Skeletal muscle tissue (tissue), 4 donors: ENCODE data around the gene DCLK1. TPM values are rescaled to one million over a fixed set of nuclear protein-coding genes. Genes with fewer than 3 reads are reported as not detected.

Source experiments
- H3K27ac ChIP-seq: one replicate; pipeline ENCODE4 v1.7.0; 2013; ENCODE audit warnings: mild to moderate bottlenecking, low read depth, low read length, inconsistent platforms
- H3K27me3 ChIP-seq, 3 donors: one replicate each; pipeline ENCODE4 v1.7.0; 2013; ENCODE audit warnings: low read length in 3 of 3; ENCODE audit not compliant: control insufficient read depth in 3 of 3, insufficient read depth in 3 of 3
- H3K36me3 ChIP-seq, 3 donors: one replicate each; pipeline ENCODE4 v1.7.0; 2013; ENCODE audit warnings: low read length in 3 of 3; ENCODE audit not compliant: control insufficient read depth in 3 of 3, insufficient read depth in 3 of 3
- H3K4me1 ChIP-seq, 3 donors: one replicate each; pipeline ENCODE4 v1.7.0; 2013; ENCODE audit warnings: low read length in 3 of 3, mild to moderate bottlenecking in 3 of 3; ENCODE audit not compliant: control insufficient read depth in 3 of 3, insufficient read depth in 3 of 3
- H3K4me3 ChIP-seq, 3 donors: one replicate each; pipeline ENCODE4 v1.7.0; 2013; ENCODE audit warnings: low read length in 3 of 3
- H3K9ac ChIP-seq, 3 donors: one replicate each; pipeline ENCODE4 v1.7.0; 2013; ENCODE audit warnings: low read length in 3 of 3, mild to moderate bottlenecking in 3 of 3, moderate library complexity in 2 of 3, low read depth in 1 of 3
- H3K9me3 ChIP-seq, 3 donors: one replicate each; pipeline ENCODE4 v1.7.0; 2013; ENCODE audit warnings: low read length in 3 of 3; ENCODE audit not compliant: control insufficient read depth in 3 of 3
- total RNA-seq: library from RNA; depleted of rRNA; stranded (reverse); fragments of >200 nt; gene quantifications from one replicate; pipeline ENCODE4 v1.2.3, GENCODE V29; 2014
- donor health status: Osteomylitis.

Gene DCLK1
- total RNA-seq = 92.9 TPM

GRCh38 chr13:36131222-36131930 lies at the start of gene DCLK1:
DCLK1 (minus strand) TSS chr13:36131382.
- Histone ChIP-seq H3K27ac (peak within 1 kb of the TSS; percentile 48), H3K36me3 (no peaks in the 10 kb centered on the region), H3K9ac (peak within 1 kb of the TSS; percentile 3 to 47 (median 15)), H3K4me1 (peaks cover 5 to 14% (median 7%) of the 10 kb centered on the region in 3 donors), H3K4me3 (peak within 1 kb of the TSS; percentile 57 to 71 (median 68)), H3K9me3 (no peaks in the 10 kb centered on the region), H3K27me3 (peaks cover 0 to 20% (median 7%) of the 10 kb centered on the region in 3 donors)

GRCh38 chr13:36175621-36176020 lies 44.4 kb upstream of the DCLK1 start:
- no peak overlapping the region for H3K9ac ChIP-seq
- H3K4me1 ChIP-seq = no peaks in the 10 kb centered on the region
- no peaks in the 10 kb centered on the region for H3K36me3 ChIP-seq
- H3K9me3 ChIP-seq = no peaks in the 10 kb centered on the region
- no peaks in the 10 kb centered on the region for H3K27me3 ChIP-seq
- H3K27ac ChIP-seq = no peak overlapping the region
- H3K4me3 ChIP-seq = no peak overlapping the region

GRCh38 chr13:36174923-36175322 lies 43.7 kb upstream of the DCLK1 start:
- Histone ChIP-seq H3K36me3 (no peaks in the 10 kb centered on the region), H3K4me3 (no peak overlapping the region), H3K4me1 (no peaks in the 10 kb centered on the region), H3K9me3 (no peaks in the 10 kb centered on the region), H3K9ac (no peak overlapping the region), H3K27me3 (no peaks in the 10 kb centered on the region), H3K27ac (no peak overlapping the region)

DNA sequence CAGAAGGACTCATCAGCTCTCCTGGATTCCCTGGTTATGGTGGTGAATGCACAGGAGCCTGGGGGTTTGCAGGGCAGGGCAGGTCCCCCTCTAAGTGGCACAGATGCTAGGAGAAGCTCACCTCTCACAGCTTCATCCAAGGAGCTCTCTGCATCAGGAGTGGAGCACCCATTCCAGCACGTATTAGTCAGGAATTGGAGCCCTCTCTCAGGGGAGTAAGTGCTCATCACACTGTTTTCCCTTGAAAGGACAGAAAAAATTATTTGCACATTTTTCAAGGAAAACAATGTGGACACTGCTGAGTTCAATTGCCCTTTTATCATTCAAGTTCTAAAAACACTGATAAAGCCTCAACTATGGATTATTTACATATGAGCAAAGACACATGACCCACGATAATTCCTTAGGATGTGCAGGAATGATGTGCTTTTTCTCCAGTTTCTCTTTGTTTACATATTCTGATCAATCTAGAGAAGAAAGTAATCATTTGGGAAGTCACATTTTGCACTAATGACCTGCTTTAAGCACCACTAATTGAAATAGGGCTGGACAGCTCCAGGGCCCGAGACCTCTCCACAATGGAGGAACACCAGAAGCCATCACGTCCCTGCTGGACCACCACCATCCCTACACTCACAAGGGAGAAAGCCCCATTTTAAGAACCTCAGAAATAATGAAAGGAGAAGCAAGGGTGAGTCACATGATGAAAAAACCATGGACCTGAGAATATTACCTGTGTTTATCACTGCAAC lies 42.6 kb upstream of the DCLK1 start:
- Histone ChIP-seq H3K27ac (no peak overlapping the region), H3K36me3 (no peaks in the 10 kb centered on the region), H3K9me3 (no peaks in the 10 kb centered on the region), H3K27me3 (no peaks in the 10 kb centered on the region), H3K4me3 (no peak overlapping the region), H3K4me1 (no peaks in the 10 kb centered on the region), H3K9ac (no peak overlapping the region)

- Histone ChIP-seq H3K27ac (no peak overlapping the region), H3K9me3 (no peaks in the 10 kb centered on the region), H3K4me1 (peaks cover 0 to 7% (median 3%) of the 10 kb centered on the region in 3 donors), H3K9ac (no peak overlapping the region), H3K27me3 (no peaks in the 10 kb centered on the region), H3K4me3 (no peak overlapping the region), H3K36me3 (no peaks in the 10 kb centered on the region)
These were observed 34.9 kb upstream of the DCLK1 start for GRCh38 chr13:36166046-36166445.

DNA sequence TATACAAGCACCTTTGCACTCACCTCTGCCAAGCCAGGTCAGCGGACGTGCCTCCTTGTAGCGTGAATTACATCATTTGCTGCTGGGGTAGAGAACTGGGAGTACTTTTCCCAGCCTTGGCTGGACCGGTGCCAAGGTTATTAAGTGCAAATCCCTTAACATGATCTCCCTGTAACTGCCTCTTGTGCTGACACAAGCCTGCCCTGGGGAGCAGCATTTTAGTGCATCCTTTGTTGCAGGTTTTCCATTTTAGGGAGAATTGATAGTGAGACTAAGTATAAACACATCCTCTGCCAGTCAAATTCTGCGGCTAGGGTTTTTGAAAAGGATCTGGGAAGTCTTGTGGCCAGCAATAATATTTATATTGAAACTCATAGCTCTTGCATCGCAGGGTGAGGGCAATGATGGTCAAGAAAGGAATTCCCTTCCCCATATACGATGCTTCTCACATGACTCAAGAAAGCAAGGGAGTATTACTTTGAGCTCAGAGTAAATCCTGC lies 32.7 kb upstream of the DCLK1 start:
- no peak overlapping the region for H3K9ac ChIP-seq
- H3K27ac ChIP-seq = no peak overlapping the region
- no peaks in the 10 kb centered on the region for H3K36me3 ChIP-seq
- no peaks in the 10 kb centered on the region for H3K27me3 ChIP-seq
- H3K4me3 ChIP-seq = no peak overlapping the region
- H3K4me1 ChIP-seq = peaks cover 0 to 7% (median 3%) of the 10 kb centered on the region in 3 donors
- no peaks in the 10 kb centered on the region for H3K9me3 ChIP-seq

- H3K27me3 ChIP-seq = no peaks in the 10 kb centered on the region
- H3K27ac ChIP-seq = no peak overlapping the region
- no peak overlapping the region for H3K4me3 ChIP-seq
- H3K9me3 ChIP-seq = no peaks in the 10 kb centered on the region
- H3K36me3 ChIP-seq = no peaks in the 10 kb centered on the region
- H3K4me1 ChIP-seq = peaks cover 0 to 7% (median 3%) of the 10 kb centered on the region in 3 donors
- no peak overlapping the region for H3K9ac ChIP-seq
These were observed 32.1 kb upstream of the DCLK1 start for GRCh38 chr13:36163286-36163685.

DNA sequence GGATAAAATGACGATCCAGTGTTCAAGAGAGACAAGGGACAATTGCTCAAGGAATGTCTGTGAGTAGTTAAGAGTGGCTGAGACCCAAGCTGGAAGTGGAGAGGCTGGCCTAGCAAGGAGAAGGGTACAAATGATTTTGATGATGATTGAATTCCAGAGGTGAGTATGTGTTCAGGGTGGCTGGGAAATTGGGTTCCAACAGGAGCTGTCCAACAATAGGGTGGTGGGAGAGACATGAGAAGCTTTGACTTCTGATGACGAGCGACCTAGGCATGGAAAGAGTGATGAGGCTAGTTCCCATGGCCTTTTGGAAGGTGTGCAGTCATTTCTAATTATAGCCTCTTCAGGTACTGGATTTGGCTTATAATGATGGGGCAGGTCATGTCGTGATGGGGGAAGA lies 29.1 kb upstream of the DCLK1 start:
- H3K27me3 ChIP-seq = no peaks in the 10 kb centered on the region
- H3K4me3 ChIP-seq = no peak overlapping the region

DNA sequence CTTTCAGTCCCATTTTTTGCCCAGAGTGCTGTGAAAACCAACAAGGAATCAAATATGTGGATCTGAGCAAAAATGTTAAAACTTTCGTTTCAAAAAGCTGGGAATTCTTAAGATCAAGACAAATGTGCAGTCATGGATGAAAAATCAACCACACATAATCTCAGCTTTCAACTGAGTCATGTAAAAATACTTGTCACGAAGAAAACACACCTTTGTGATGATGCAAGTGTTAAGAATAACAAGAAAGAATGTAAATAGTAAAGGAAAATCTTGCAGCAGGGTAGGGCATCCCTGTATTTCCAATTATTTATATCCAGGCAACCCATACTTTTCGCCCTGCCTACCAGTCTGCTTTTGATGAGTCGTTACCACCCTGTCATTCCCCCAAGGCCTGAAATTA lies 27.4 kb upstream of the DCLK1 start:
- Histone ChIP-seq H3K27me3 (no peaks in the 10 kb centered on the region), H3K9me3 (no peaks in the 10 kb centered on the region), H3K4me3 (no peak overlapping the region), H3K9ac (no peak overlapping the region), H3K4me1 (peaks cover 1 to 5% (median 3%) of the 10 kb centered on the region in 3 donors), H3K27ac (no peak overlapping the region), H3K36me3 (no peaks in the 10 kb centered on the region)

More for the DNA sequence above, 29.1 kb upstream of the DCLK1 start:
- no peaks in the 10 kb centered on the region for H3K36me3 ChIP-seq
- H3K4me1 ChIP-seq = peaks cover 0 to 7% (median 3%) of the 10 kb centered on the region in 3 donors
- no peak overlapping the region for H3K27ac ChIP-seq
- H3K9ac ChIP-seq = no peak overlapping the region
- no peaks in the 10 kb centered on the region for H3K9me3 ChIP-seq

- no peak overlapping the region for H3K27ac ChIP-seq
- H3K4me1 ChIP-seq = peaks cover 0 to 3% (median 0%) of the 10 kb centered on the region in 3 donors
- H3K27me3 ChIP-seq = no peaks in the 10 kb centered on the region
- H3K9ac ChIP-seq = no peak overlapping the region
- no peaks in the 10 kb centered on the region for H3K9me3 ChIP-seq
- H3K36me3 ChIP-seq = no peaks in the 10 kb centered on the region
- H3K4me3 ChIP-seq = no peak overlapping the region
These were observed 26.3 kb upstream of the DCLK1 start for GRCh38 chr13:36157480-36157879.
